ENCODE data around the gene APOBEC3A.
"Not testable (repeated sequence)": the region's sequence is repeated elsewhere in the genome, so short reads cannot be mapped to it uniquely, and the experiment has no call there.

The APOBEC3A gene

GRCh38 chr22:38981005-38981991 is 23.9 kb downstream of the APOBEC3A start:
- no peaks in the 10 kb centered on the region for H3K36me3 ChIP-seq
- no peak for DNase-seq
- no peaks in the 10 kb centered on the region for H3K9me3 ChIP-seq
- H3K27ac ChIP-seq, result peak overlapping the region in 1 of 2 donors; percentile 42
- no peaks in the 10 kb centered on the region for H3K27me3 ChIP-seq
- H3K4me1 ChIP-seq, result peaks cover 0 to 18% (median 5%) of the 10 kb centered on the region in 4 donors
- H3K4me3 ChIP-seq, result peak overlapping the region; percentile 55
- TF ChIP-seq, protein P1, sequence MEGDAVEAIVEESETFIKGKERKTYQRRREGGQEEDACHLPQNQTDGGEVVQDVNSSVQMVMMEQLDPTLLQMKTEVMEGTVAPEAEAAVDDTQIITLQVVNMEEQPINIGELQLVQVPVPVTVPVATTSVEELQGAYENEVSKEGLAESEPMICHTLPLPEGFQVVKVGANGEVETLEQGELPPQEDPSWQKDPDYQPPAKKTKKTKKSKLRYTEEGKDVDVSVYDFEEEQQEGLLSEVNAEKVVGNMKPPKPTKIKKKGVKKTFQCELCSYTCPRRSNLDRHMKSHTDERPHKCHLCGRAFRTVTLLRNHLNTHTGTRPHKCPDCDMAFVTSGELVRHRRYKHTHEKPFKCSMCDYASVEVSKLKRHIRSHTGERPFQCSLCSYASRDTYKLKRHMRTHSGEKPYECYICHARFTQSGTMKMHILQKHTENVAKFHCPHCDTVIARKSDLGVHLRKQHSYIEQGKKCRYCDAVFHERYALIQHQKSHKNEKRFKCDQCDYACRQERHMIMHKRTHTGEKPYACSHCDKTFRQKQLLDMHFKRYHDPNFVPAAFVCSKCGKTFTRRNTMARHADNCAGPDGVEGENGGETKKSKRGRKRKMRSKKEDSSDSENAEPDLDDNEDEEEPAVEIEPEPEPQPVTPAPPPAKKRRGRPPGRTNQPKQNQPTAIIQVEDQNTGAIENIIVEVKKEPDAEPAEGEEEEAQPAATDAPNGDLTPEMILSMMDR (IDR thresholded peaks at IDR 0.05), result peak in 1 of 2 experiments; percentile 8
- intact Hi-C loops (cut with DNase I; ENCODE audit: low total_unique reads), result loop anchor here (5.0 kb wide), 1 partner anchor 109 kb away; the partner anchor contains the start of gene CBX6

- TF ChIP-seq, protein P1 (IDR thresholded peaks at IDR 0.05), result no peak
- intact Hi-C loops (cut with DNase I; ENCODE audit: low total_unique reads), result loop anchor here (5.0 kb wide), 1 partner anchor 110 kb away; the partner anchor contains the start of gene CBX6
- Histone ChIP-seq H3K36me3 (no peaks in the 10 kb centered on the region), H3K27ac (peak within 1 kb of the TSS in 1 of 2 donors; percentile 42), H3K4me3 (peak within 1 kb of the TSS; percentile 55), H3K9me3 (no peaks in the 10 kb centered on the region), H3K27me3 (no peaks in the 10 kb centered on the region), H3K4me1 (peaks cover 0 to 18% (median 5%) of the 10 kb centered on the region in 4 donors)
- peak; percentile 91 to 93 for DNase-seq
Observed at GRCh38 chr22:38981992-38982927, 24.9 kb downstream of the APOBEC3A start, which contains the start of gene APOBEC3B. Gene APOBEC3B, plus strand, starts transcription at chr22:38982347. Its CDS starts 107 bp downstream, at chr22:38982454.

DNA sequence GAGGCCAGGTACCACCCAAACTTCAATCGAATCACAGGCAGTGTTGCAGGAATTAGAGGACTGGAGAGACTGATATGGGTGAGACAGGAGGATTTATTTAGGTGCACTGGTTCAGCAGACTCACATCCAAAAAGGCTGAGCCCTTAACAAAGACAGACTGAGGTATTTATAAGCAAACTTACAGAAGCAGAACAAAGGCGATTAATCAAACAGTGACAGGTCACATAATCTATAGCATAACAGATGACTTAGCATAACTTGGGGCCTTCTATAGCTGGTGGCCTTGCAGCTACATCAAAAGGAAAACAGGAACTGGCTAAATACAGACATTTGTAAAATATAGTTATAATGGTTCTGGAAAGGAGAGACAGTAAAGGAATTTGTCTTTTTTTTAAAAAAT is 26.8 kb downstream of the APOBEC3A start:
- DNase-seq, result no peak
- no peak overlapping the region for H3K4me3 ChIP-seq
- peaks cover 0 to 18% (median 5%) of the 10 kb centered on the region in 4 donors for H3K4me1 ChIP-seq
- H3K36me3 ChIP-seq, result no peaks in the 10 kb centered on the region
- TF ChIP-seq, protein P1 (IDR thresholded peaks at IDR 0.05), result no peak
- H3K9me3 ChIP-seq, result no peaks in the 10 kb centered on the region
- no peaks in the 10 kb centered on the region for H3K27me3 ChIP-seq
- no peak overlapping the region for H3K27ac ChIP-seq
- intact Hi-C loops (cut with DNase I; ENCODE audit: low total_unique reads), result loop anchor here (5.0 kb wide), 1 partner anchor 112 kb away; the partner anchor contains the start of gene CBX6

DNA sequence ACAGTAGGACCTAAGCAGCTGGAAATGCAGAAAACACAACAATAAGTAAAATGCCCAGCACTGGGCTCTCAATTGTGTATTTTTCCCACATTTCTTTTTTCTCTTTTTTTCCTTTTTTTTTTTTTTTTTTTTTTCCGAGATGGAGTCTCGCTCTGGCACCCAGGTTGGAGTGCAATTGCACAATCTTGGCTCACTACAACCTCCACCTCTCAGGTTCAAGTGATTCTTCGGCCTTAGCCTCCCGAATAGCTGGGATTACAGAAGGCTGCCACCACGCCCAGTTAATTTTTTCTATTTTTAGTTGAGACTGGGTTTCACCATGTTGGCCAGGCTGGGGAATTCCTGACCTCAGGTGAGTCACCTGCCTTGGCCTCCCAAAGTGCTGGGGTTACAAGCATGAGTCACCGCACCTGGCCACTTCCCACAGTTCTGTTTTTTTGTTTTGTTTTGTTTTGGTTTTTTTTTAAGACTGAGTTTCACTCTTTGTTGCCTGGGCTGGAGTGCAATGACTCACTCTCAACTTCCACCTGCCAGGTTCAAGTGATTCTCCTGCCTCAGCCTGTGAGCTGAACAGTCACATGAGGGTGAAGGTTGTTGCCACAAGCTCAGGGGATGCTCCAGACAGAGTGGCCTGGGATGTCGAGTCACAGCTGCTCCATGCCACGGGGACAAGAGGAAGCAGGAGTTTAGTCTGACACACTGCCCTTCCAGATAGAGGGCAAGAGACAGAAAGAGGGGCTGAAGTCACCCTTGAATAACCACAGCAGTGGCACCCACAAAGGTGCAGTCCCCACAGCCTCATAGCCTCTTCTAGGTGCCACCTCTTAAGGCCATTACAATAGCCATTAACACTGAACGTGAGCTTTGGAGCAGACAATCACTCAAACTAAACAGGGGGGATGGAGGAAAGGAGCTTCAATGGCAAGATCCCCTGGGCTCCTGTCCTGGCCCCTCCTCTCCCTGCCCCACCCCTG is 27.7 kb downstream of the APOBEC3A start:
- not testable (repeated sequence) for DNase-seq, H3K36me3 ChIP-seq, H3K27me3 ChIP-seq, H3K4me3 ChIP-seq, H3K27ac ChIP-seq, H3K9me3 ChIP-seq
- intact Hi-C loops (cut with DNase I; ENCODE audit: low total_unique reads), result loop anchor here (5.0 kb wide), 1 partner anchor 113 kb away; the partner anchor contains the start of gene CBX6
- peaks cover 0 to 18% (median 5%) of the 10 kb centered on the region in 4 donors for H3K4me1 ChIP-seq

GRCh38 chr22:38986629-38987028 is 29.2 kb downstream of the APOBEC3A start:
- TF ChIP-seq, protein P1 (IDR thresholded peaks at IDR 0.05), result no peak
- no peaks in the 10 kb centered on the region for H3K9me3 ChIP-seq
- no peak for DNase-seq
- H3K4me3 ChIP-seq, result no peak overlapping the region
- no peaks in the 10 kb centered on the region for H3K27me3 ChIP-seq
- H3K27ac ChIP-seq, result no peak overlapping the region
- H3K4me1 ChIP-seq, result peaks cover 0 to 11% (median 5%) of the 10 kb centered on the region in 4 donors
- intact Hi-C loops (cut with DNase I; ENCODE audit: low total_unique reads), result no loop called here
- no peaks in the 10 kb centered on the region for H3K36me3 ChIP-seq
